HG02678 (cell line): ENCODE results near the gene AHCY.
"Not testable (repeated sequence)": the region's sequence is repeated elsewhere in the genome, so short reads cannot be mapped to it uniquely, and the experiment has no call there.

Experiments
- ATAC-seq: cut with Tn5 transposase; IDR thresholded peaks from one replicate; pipeline ENCODE4 v1.9.1; 2021; ENCODE audit warnings: mild to moderate bottlenecking, moderate library complexity; ENCODE audit not compliant: unreplicated experiment

AHCY gene

GRCh38 chr20:34302723-34303533 is at the start of gene AHCY:
Gene AHCY (minus strand): TSS chr20:34303355. CDS start chr20:34303270, 85 bp downstream.
- peak; percentile 88 for ATAC-seq

GRCh38 chr20:34350095-34350494 is 46.9 kb upstream of the AHCY start:
- ATAC-seq, result no peak

DNA sequence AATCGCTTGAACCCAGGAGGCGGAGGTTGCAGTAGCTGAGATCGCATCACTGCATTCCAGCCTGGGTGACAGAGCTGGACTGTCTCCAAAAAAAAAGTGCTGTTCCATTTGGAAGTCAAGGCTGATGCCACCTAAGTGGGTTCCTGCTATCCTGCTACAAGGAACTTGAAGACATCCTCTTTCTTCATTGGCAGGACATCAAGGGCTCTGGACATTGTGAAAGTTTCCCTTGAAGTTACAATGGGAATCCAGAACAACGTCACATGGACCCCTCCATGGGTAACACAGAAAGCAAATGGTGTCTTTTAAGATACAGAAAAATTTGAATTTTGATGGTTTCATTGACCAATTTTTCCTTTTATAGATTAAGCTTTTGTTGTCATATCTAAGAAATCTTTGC is 44.4 kb upstream of the AHCY start:
- no peak for ATAC-seq

DNA sequence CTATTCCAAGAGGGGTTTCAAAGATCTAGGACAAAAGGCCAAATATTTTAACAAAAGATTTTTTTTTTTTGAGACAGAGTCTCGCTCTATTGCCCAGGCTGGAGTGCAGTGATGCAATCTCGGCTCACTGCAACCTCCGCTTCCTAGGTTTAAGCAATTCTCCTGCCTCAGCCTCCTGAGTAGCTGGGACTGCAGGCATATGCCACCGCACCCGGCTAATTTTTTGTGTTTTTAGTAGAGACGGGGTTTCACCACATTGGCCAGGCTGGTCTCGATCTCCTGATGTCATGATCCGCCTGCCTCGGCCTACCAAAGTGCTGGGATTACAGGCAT is 43.3 kb upstream of the AHCY start:
- not testable (repeated sequence) for ATAC-seq

DNA sequence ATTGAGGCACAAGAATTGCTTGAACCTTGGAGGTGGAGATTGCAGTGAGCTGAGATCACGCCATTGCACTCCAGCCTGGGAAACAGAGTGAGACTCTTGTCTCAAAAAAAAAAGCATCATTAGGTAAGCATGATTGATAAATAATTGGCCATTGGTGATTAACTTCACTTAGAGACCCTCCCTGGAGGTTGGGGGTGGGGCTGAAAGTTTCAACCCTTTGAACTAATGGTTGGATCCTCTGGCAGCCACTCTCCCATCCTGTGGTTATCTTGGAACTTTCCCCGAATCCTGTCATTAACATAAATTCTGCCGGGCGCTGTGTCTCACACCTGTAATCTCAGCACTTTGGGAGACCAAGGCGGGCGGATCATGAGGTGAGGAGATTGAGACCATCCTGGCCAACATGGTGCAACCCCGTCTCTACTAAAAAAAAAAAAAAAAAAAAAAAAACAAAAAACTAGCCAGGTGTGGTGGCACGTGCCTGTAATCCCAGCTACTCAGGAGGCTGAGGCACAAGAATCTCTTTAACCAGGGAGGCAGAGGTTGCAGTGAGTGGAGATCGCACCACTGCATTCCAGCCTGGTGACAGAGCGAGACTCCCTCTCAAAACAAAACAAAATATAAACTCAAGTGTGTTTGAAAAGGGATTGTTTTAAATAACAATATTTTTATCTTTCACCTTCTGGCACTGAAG is 42.8 kb upstream of the AHCY start:
- ATAC-seq, result not testable (repeated sequence)

- no peak for ATAC-seq
Observed at GRCh38 chr20:34345402-34345736, 42.2 kb upstream of the AHCY start.

- ATAC-seq, result no peak
Observed at GRCh38 chr20:34344238-34344637, 41.1 kb upstream of the AHCY start.

DNA sequence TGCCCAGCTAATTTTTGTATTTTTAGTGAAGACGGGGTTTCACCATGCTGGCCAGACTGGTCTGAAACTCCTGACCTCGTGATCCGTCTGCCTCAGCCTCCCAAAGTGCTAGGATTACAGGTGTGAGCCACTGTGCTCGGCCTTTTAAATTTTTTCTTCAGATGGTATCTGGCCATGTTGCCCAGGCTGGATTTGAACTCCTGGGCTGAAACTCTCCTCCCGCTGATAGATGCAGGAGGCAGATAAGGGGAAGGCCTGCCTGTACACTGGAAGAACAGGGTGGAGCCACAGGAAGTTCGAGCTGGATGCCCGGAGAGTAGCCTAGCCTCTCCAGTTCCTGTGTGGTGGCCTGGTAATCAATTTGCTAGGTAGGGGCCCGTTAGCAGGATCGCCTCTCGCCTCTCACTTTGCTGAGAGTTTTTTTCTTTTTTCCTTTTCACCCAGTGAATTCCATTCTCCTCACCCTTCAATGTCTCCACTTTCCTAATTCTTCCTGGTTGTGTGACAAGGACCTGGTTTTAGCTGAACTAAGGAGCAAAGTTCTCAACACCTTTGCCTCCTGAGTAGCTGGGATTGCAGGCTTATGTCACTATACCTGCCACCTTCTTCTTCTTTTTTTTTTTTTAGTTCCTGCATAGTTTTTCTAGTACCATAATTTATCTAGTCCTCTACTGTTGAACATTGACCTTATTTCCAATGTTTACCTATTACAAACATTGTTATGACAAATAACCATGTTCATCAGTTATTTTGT is 40.5 kb upstream of the AHCY start:
- ATAC-seq, result no peak

DNA sequence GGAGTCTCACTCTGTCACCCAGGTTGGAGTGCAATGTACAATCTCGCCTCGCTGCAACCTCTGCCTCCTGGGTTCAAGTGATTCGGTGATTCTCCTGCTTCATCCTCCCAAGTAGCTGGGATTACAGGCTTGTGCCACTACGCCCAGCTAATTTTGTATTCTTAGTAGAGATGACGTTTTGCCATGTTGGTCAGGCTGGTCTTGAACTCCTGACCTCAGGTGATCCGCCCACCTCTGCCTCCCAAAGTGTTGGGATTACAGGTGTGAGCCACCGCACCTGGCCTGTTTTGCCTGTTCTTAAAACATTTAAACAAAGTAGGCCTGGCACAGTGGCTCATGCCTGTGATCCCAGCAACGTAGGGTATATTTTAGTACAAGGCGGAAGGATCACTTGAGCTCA is 38.0 kb upstream of the AHCY start:
- ATAC-seq, result not testable (repeated sequence)

- ATAC-seq, result not testable (repeated sequence)
Observed at GRCh38 chr20:34340726-34341125, 37.6 kb upstream of the AHCY start.

DNA sequence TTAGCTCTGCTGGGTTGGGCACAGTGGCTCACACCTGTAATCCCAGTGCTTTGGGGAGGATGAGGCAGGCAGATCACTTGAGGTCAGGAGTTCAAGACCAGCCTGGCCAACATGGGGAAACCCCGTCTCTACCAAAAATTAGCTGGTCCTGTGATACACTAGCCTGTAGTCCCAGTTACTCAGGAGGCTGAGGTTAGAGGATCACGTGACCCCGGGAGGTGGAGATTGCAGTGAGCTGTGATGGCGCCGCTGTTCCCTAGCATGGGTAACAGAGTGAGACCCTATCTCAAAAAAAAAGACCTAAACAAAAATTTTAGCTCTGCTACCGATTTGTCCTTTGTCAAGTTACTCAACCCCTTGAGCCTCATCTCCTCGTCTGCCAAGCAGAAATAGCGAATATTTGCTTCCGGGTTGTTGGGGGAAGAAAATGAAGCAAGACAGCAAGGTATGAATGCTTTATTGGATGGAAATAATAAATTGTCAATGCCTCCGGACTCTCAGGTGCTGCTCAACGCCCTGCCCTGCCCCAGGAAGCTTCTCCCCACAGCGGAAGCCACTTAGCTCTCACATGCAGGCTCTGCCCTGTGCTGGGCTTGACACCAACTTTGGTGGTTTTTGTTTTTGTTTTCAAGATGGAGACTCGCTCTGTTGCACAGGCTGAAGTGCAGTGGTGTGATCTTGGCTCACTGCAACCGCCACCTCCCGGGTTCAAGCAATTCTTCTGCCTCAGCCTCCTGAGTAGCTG is 35.0 kb upstream of the AHCY start:
- no peak for ATAC-seq

GRCh38 chr20:34337544-34337943 is 34.4 kb upstream of the AHCY start:
- no peak for ATAC-seq

- no peak for ATAC-seq
Observed at GRCh38 chr20:34334654-34335407, 31.7 kb upstream of the AHCY start.

DNA sequence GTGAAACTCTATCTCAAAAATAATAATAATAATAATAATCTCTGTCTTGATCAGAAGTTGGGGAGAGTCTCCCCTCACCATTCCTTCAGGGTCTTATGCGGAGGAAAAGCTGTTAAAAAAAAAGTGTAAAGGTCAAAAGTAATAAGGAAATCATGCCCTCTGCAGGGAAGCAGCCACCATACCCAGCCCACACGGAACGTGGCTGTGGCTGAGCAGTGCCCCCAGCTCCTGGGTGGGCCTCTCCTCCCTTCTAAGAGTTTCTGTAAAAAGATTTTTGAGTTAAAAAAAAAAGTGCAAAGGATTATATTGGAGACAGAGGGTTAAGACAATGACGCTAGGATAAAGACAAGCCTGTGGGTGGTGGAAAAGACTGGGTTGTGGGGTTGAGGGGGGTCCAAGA is 30.6 kb upstream of the AHCY start:
- no peak for ATAC-seq

GRCh38 chr20:34332262-34332920 is 29.2 kb upstream of the AHCY start:
- ATAC-seq, result no peak

DNA sequence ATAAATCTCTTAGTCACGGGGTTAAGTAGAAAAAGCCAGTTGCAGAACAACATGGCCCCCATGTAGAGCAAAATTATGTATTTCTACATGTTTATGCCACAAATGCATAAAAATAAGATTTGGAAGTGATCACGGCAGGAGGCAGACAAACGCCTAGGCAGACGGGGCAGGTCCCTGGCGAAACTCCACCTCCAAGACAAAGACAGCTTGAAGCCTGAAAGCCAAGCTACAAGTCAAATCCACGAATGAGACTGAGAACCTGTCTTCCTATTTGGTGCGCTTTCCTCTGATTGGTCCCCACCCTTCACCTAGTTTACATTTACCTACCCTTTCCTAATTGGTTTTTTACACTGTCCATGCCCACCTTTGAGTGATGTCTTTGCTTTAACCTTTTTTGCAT is 28.7 kb upstream of the AHCY start:
- no peak for ATAC-seq

GRCh38 chr20:34330861-34331544 is 27.8 kb upstream of the AHCY start:
- ATAC-seq, result not testable (repeated sequence)

- ATAC-seq, result no peak
Observed at GRCh38 chr20:34328928-34329677, 25.9 kb upstream of the AHCY start.

DNA sequence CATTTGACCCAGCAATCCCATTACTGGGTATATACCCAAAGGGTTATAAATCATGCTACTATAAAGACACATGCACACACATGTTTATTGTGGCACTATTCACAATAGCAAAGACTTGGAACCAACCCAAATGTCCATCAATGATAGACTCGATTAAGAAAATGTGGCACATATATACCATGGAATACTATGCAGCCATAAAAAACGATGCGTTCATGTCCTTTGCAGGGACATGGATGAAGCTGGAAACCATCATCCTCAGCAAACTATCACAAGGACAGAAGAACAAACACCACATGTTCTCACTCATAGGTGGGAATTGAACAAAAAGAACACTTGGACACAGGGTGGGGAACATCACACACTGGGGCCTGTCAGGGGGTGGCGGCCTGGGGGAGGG is 25.1 kb upstream of the AHCY start:
- not testable (repeated sequence) for ATAC-seq
